Hepatocyte (in vitro differentiated cells): Measurements from ENCODE around the gene CLSTN1. TPM values are rescaled to one million over a fixed set of nuclear protein-coding genes. Genes with fewer than 3 reads are reported as not detected.
A peak's percentile ranks its signal among the peaks of the same experiment; 100 is the strongest.

Experiments used
- DNase-seq: peaks from one replicate; pipeline ENCODE4 v3.0.0-alpha.2; 2016; ENCODE audit warnings: low spot score
- H2AFZ ChIP-seq: fragments of 200-600 bp; sonication (generic); 2 replicates; pipeline ENCODE4 v1.6.0; 2016; ENCODE audit warnings: antibody characterized with exemption, mild to moderate bottlenecking
- H3K27ac ChIP-seq: fragments of 200-600 bp; sonication (generic); 2 replicates; pipeline ENCODE4 v1.5.1; 2016; ENCODE audit warnings: mild to moderate bottlenecking
- H3K27me3 ChIP-seq: fragments of 200-600 bp; sonication (generic); 2 replicates; pipeline ENCODE4 v1.6.1; 2016
- H3K36me3 ChIP-seq: fragments of 200-600 bp; sonication (generic); replicated peaks from 2 replicates; pipeline ENCODE4 v1.5.1; 2016; ENCODE audit warnings: low read depth; ENCODE audit not compliant: insufficient read depth
- H3K4me1 ChIP-seq: fragments of 200-600 bp; sonication (generic); 2 replicates; pipeline ENCODE4 v1.5.1; 2016; ENCODE audit warnings: mild to moderate bottlenecking, moderate library complexity; ENCODE audit not compliant: insufficient read depth
- H3K4me2 ChIP-seq: fragments of 200-600 bp; sonication (generic); 2 replicates; pipeline ENCODE4 v1.6.0; 2016
- H3K4me3 ChIP-seq: fragments of 200-600 bp; sonication (generic); 2 replicates; pipeline ENCODE4 v1.5.1; 2016; ENCODE audit warnings: mild to moderate bottlenecking
- H3K79me2 ChIP-seq: fragments of 200-600 bp; sonication (generic); 2 replicates; pipeline ENCODE4 v1.6.0; 2017; ENCODE audit warnings: mild to moderate bottlenecking
- H3K9me2 ChIP-seq: fragments of 200-600 bp; sonication (generic); replicated peaks from 2 replicates; pipeline ENCODE4 v1.6.0; 2017; ENCODE audit warnings: mild to moderate bottlenecking; ENCODE audit not compliant: insufficient read depth
- H3K9me3 ChIP-seq: fragments of 200-600 bp; sonication (generic); 2 replicates; pipeline ENCODE4 v1.5.1; 2016; ENCODE audit warnings: low read depth, mild to moderate bottlenecking
- H4K20me1 ChIP-seq: fragments of 200-600 bp; sonication (generic); 2 replicates; pipeline ENCODE4 v1.6.0; 2016; ENCODE audit warnings: mild to moderate bottlenecking; ENCODE audit not compliant: insufficient read depth, poor library complexity, severe bottlenecking
- EZH2 ChIP-seq: fragments of 200-600 bp; sonication (generic); IDR thresholded peaks from 2 replicates; pipeline ENCODE4 v1.6.1; 2016; ENCODE audit warnings: antibody characterized with exemption, mild to moderate bottlenecking, borderline replicate concordance
- EZH2phosphoT487 ChIP-seq: fragments of 200-600 bp; sonication (generic); IDR thresholded peaks from one replicate; pipeline ENCODE4 v1.6.1; 2018; ENCODE audit warnings: antibody characterized with exemption, mild to moderate bottlenecking, low read depth, moderate library complexity; ENCODE audit not compliant: unreplicated experiment, severe bottlenecking
- WGBS: methylation state at CpG from one replicate; pipeline ENCODE4 v1.1.6; 2016; ENCODE audit warnings: low lambda C conversion rate; ENCODE audit errors: missing lambda C conversion rate; 5-methylcytosine and 5-hydroxymethylcytosine counted together
- polyA plus RNA-seq: library from polyadenylated mRNA; unstranded; fragments of >200 nt; fragmentation: Nextera tagmentation; extraction: Ambion mirVana; gene quantifications from 2 replicates; pipeline ENCODE4 v1.2.1, GENCODE V29; 2016
- total RNA-seq: library from RNA; depleted of rRNA; stranded (reverse); fragments of >200 nt; gene quantifications from 2 replicates; pipeline ENCODE4 v1.2.3, GENCODE V29; 2014
- TF ChIP-seq, protein P1 (sequence below): fragments of 200-600 bp; sonication (generic); IDR thresholded peaks from 2 replicates; pipeline ENCODE4 v1.5.1; 2016; ENCODE audit warnings: antibody characterized with exemption, mild to moderate bottlenecking; ENCODE audit not compliant: poor library complexity

The CLSTN1 gene
- total and polyA plus RNA-seq, 2 experiments from 2014 or later, result 47.7 to 74.2 TPM

DNA sequence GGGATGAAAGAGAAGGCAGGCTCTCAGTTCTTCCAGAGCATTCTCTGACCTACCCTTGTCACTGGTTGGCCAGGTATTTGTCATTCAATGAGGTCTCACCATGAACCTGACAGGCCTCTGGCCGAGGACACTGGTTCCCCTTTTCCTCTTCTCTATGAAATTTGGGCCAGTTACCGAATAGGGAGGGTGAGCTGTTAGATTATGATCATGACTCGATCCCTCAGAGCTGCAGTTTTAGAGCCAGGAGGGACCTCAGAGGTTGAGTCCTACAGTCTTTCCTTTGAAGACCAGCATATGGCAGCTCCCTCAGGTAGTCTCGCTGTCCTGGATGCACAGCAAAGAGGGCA, 29.5 kb upstream of the CLSTN1 start:
- H4K20me1 ChIP-seq, result no peaks in the 10 kb centered on the region
- no peaks in the 10 kb centered on the region for H3K9me3 ChIP-seq
- H3K4me2 ChIP-seq, result no peak overlapping the region
- WGBS, result 96% methylated on average over 4 of the region's 4 CpGs
- no peak overlapping the region for H3K4me3 ChIP-seq
- no peak for DNase-seq
- no peak overlapping the region for H3K27ac ChIP-seq
- H3K36me3 ChIP-seq, result no peaks in the 10 kb centered on the region
- H3K9me2 ChIP-seq, result no peaks in the 10 kb centered on the region
- H2AFZ ChIP-seq, result no peak overlapping the region
- TF ChIP-seq, protein P1, sequence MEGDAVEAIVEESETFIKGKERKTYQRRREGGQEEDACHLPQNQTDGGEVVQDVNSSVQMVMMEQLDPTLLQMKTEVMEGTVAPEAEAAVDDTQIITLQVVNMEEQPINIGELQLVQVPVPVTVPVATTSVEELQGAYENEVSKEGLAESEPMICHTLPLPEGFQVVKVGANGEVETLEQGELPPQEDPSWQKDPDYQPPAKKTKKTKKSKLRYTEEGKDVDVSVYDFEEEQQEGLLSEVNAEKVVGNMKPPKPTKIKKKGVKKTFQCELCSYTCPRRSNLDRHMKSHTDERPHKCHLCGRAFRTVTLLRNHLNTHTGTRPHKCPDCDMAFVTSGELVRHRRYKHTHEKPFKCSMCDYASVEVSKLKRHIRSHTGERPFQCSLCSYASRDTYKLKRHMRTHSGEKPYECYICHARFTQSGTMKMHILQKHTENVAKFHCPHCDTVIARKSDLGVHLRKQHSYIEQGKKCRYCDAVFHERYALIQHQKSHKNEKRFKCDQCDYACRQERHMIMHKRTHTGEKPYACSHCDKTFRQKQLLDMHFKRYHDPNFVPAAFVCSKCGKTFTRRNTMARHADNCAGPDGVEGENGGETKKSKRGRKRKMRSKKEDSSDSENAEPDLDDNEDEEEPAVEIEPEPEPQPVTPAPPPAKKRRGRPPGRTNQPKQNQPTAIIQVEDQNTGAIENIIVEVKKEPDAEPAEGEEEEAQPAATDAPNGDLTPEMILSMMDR, result no peak
- TF ChIP-seq EZH2phosphoT487 (no peak), EZH2 (no peak)
- no peaks in the 10 kb centered on the region for H3K4me1 ChIP-seq
- H3K27me3 ChIP-seq, result no peaks in the 10 kb centered on the region
- H3K79me2 ChIP-seq, result no peaks in the 10 kb centered on the region

DNA sequence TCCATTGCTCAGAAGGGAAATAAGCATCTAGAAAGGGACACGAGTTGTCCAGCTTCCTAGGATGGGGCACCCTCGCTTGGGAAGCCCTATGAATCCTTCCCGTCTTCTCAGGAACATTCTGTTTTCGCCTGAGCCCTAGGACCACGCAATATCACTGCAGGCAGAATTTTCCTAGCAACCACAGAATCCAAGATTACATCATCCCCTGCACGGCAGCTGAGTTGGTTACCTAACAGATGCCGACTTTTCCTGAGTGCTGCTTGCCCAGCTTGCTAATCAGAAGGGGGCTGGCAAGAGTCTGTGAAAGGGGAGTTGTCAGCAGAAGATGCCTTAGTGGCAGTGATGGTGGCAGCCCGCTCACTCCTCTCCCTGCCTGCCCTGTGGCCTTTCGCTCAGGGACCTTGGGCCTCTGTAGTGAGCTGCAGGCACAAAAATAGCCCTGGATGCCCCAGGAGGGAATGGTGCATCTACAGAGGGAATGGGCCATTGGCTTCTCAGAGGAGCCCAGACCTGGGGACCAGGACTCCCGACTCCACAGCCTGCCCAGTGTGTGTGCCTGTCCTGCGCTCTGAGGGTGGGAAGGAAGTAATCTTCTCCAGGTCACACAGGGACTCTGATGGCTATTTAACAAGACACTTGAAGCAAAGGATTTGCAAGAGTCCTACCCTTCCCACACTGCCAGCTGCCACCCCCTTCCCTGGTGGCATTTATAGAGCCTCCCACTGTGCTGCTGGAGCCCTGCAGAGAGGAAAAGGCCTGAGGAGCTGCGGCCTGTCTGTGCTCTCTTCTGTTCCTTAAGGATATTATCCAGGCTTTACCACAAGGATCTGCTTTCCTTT, 28.9 kb upstream of the CLSTN1 start:
- Histone ChIP-seq H3K4me3 (no peak overlapping the region), H3K27ac (peak overlapping the region; percentile 83), H2AFZ (no peak overlapping the region), H3K9me2 (no peaks in the 10 kb centered on the region), H3K36me3 (no peaks in the 10 kb centered on the region), H3K4me2 (no peak overlapping the region), H3K4me1 (no peaks in the 10 kb centered on the region), H3K27me3 (no peaks in the 10 kb centered on the region), H3K79me2 (no peaks in the 10 kb centered on the region), H3K9me3 (no peaks in the 10 kb centered on the region), H4K20me1 (no peaks in the 10 kb centered on the region)
- peak; percentile 70 for DNase-seq
- 85% methylated on average over 12 of the region's 12 CpGs for WGBS
- no peak for TF ChIP-seq EZH2
- TF ChIP-seq, protein P1, result no peak
- TF ChIP-seq EZH2phosphoT487, result no peak

DNA sequence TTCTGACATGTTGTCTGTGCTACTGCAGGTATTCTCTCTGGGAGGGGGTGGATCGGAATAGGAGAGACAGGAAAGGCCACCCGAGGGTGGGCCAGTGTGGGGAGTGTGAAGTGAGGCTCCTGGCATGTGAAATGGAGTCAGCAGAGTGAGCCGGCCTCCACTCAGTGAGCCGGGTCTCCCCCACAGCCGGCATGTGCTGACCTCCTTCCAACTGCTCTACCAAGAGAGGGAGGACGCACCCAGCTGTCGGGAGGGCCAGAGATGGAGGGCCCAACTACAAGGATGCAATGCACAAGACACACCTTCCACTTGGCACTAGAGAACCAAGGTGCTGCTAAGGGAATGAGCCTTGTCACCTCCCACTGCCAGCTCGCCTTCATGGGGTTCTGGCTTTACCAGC, 28.2 kb upstream of the CLSTN1 start:
- no peaks in the 10 kb centered on the region for H3K27me3 ChIP-seq
- H3K79me2 ChIP-seq, result no peaks in the 10 kb centered on the region
- H3K4me1 ChIP-seq, result no peaks in the 10 kb centered on the region
- 96% methylated on average over 8 of the region's 8 CpGs for WGBS
- DNase-seq, result no peak
- H4K20me1 ChIP-seq, result no peaks in the 10 kb centered on the region
- TF ChIP-seq EZH2phosphoT487, result no peak
- TF ChIP-seq, protein P1, result no peak
- TF ChIP-seq EZH2, result no peak
- H3K4me2 ChIP-seq, result no peak overlapping the region
- H3K9me3 ChIP-seq, result no peaks in the 10 kb centered on the region
- H3K9me2 ChIP-seq, result no peaks in the 10 kb centered on the region
- H3K4me3 ChIP-seq, result no peak overlapping the region
- H3K27ac ChIP-seq, result peak overlapping the region; percentile 83
- H2AFZ ChIP-seq, result no peak overlapping the region
- no peaks in the 10 kb centered on the region for H3K36me3 ChIP-seq
